Cardiac muscle cell (in vitro differentiated cells and primary cell): ENCODE results near the gene ARHGEF16. TPM values are rescaled to one million over a fixed set of nuclear protein-coding genes. Genes with fewer than 3 reads are reported as not detected.
A peak's percentile ranks its signal among the peaks of the same experiment; 100 is the strongest.

Source experiments
- DNase-seq, 2 donors: peaks; one replicate each; pipeline versions ENCODE4 v3.0.0 to v3.0.0-alpha.2; 2010 to 2017; ENCODE audit warnings: low read depth in 1 of 2, low spot score in 1 of 2
- H3K27ac ChIP-seq: fragments of 200-600 bp; sonication (generic); 2 replicates; pipeline ENCODE4 v1.5.1; 2016
- H3K27me3 ChIP-seq: fragments of 200-600 bp; sonication (generic); 2 replicates; pipeline ENCODE4 v1.6.0; 2016; ENCODE audit warnings: control low read depth
- H3K36me3 ChIP-seq: fragments of 200-600 bp; sonication (generic); 2 replicates; pipeline ENCODE4 v1.5.1; 2016; ENCODE audit warnings: control low read depth
- H3K4me1 ChIP-seq: fragments of 200-600 bp; sonication (generic); 2 replicates; pipeline ENCODE4 v1.8.1; 2017; ENCODE audit warnings: low read depth, mild to moderate bottlenecking, mixed run types
- H3K4me3 ChIP-seq: fragments of 200-600 bp; sonication (generic); 2 replicates; pipeline ENCODE4 v1.5.1; 2016; ENCODE audit warnings: mild to moderate bottlenecking
- H3K9me3 ChIP-seq: fragments of 200-600 bp; sonication (generic); 2 replicates; pipeline ENCODE4 v1.5.1; 2017; ENCODE audit warnings: low read depth, mild to moderate bottlenecking, control low read depth
- polyA plus RNA-seq: library from polyadenylated mRNA; unstranded; fragments of >200 nt; fragmentation: Nextera tagmentation; extraction: Ambion mirVana; gene quantifications from 2 replicates; pipeline ENCODE4 v1.2.1, GENCODE V29; 2016
- total RNA-seq: library from RNA; depleted of rRNA; stranded (reverse); fragments of >200 nt; gene quantifications from 2 replicates; pipeline ENCODE4 v1.2.3, GENCODE V29; 2016
- TF ChIP-seq, protein P1 (sequence below): IDR thresholded peaks from 2 replicates; pipeline ENCODE4 v1.5.1; 2012; ENCODE audit warnings: low read depth, mild to moderate bottlenecking, low read length

ARHGEF16 gene
- total and polyA plus RNA-seq, 2 experiments from 2014 or later = 6.0 to 11.8 TPM

- Histone ChIP-seq H3K4me3 (no peak overlapping the region), H3K9me3 (no peaks in the 10 kb centered on the region), H3K27ac (no peak overlapping the region), H3K4me1 (no peaks in the 10 kb centered on the region), H3K27me3 (no peaks in the 10 kb centered on the region), H3K36me3 (no peaks in the 10 kb centered on the region)
- DNase-seq = no peak
- TF ChIP-seq, protein P1, sequence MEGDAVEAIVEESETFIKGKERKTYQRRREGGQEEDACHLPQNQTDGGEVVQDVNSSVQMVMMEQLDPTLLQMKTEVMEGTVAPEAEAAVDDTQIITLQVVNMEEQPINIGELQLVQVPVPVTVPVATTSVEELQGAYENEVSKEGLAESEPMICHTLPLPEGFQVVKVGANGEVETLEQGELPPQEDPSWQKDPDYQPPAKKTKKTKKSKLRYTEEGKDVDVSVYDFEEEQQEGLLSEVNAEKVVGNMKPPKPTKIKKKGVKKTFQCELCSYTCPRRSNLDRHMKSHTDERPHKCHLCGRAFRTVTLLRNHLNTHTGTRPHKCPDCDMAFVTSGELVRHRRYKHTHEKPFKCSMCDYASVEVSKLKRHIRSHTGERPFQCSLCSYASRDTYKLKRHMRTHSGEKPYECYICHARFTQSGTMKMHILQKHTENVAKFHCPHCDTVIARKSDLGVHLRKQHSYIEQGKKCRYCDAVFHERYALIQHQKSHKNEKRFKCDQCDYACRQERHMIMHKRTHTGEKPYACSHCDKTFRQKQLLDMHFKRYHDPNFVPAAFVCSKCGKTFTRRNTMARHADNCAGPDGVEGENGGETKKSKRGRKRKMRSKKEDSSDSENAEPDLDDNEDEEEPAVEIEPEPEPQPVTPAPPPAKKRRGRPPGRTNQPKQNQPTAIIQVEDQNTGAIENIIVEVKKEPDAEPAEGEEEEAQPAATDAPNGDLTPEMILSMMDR = no peak
Measured at GRCh38 chr1:3456449-3456963, 2.0 kb downstream of the ARHGEF16 start.

GRCh38 chr1:3456964-3457909 lies 2.8 kb downstream of the ARHGEF16 start:
- no peaks in the 10 kb centered on the region for H3K9me3 ChIP-seq
- no peak for DNase-seq
- no peak overlapping the region for H3K27ac ChIP-seq
- no peaks in the 10 kb centered on the region for H3K36me3 ChIP-seq
- H3K27me3 ChIP-seq = no peaks in the 10 kb centered on the region
- TF ChIP-seq, protein P1 = no peak
- no peaks in the 10 kb centered on the region for H3K4me1 ChIP-seq
- H3K4me3 ChIP-seq = no peak overlapping the region

DNA sequence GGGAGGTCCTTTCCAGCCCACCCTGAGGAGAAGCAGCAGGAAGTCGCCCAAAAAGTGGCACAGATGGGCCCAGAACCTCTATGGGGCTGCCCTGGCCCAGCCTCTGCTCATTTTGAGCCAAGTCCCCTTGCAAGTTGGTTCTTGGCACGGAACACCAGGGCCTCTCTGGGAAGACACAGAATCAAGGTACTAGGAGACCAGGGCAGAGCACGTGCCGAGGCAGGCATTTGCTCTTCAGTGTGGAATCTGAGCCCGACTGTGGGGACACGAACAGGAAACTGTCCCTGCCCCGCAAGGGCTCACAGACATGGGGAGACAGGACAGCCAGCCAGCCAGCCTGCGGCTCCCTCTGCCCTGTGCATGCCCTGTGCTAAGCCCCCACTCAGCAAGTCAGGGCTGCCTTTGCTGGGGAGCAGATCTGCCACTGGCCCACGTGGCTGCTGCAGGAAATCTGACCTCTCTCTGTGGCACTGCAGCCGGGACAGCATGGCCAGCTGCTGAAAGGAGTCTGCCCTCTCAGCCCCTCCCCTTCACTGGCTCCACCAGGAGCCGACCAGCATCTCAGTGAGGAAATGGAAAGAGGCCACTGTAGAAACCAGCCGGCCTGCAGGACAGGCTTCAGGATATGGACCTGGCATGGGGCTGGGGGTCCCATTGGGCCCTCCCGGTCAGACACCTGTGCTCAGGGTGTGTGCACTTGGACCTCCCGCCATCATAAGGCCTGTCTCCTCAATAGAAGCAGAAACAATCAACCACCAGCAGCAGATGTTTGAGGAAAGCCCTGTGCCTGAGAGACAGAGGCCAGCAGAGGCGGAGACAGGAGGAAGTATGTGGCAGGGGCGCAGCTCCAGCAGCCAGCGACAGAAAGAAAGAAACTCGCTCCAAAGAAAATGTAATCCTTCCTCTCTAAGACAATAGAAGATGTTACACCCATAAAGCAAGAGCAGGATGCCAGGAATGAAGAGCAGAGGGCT lies 3.7 kb downstream of the ARHGEF16 start:
- TF ChIP-seq, protein P1 = no peak
- H3K27me3 ChIP-seq = no peaks in the 10 kb centered on the region
- no peaks in the 10 kb centered on the region for H3K4me1 ChIP-seq
- H3K36me3 ChIP-seq = no peaks in the 10 kb centered on the region
- H3K4me3 ChIP-seq = no peak overlapping the region
- DNase-seq = peak in 1 of 2 donors; percentile 30
- no peaks in the 10 kb centered on the region for H3K9me3 ChIP-seq
- no peak overlapping the region for H3K27ac ChIP-seq

- H3K4me3 ChIP-seq = no peak overlapping the region
- no peaks in the 10 kb centered on the region for H3K36me3 ChIP-seq
- no peak overlapping the region for H3K27ac ChIP-seq
- TF ChIP-seq, protein P1 = no peak
- no peaks in the 10 kb centered on the region for H3K9me3 ChIP-seq
- no peaks in the 10 kb centered on the region for H3K4me1 ChIP-seq
- H3K27me3 ChIP-seq = no peaks in the 10 kb centered on the region
- DNase-seq = no peak
Measured at GRCh38 chr1:3459051-3459908, 4.8 kb downstream of the ARHGEF16 start.
